Activated CD4-positive, alpha-beta T cell treated with anti-CD3 and anti-CD28 coated beads, Interleukin-2, amount 10 ng/mL, durations not matched to agents 7 days and 5 days (primary cell): ENCODE results near the gene GRB2. TPM values are rescaled to one million over a fixed set of nuclear protein-coding genes. Genes with fewer than 3 reads are reported as not detected.
"Not testable (repeated sequence)": the region's sequence is repeated elsewhere in the genome, so short reads cannot be mapped to it uniquely, and the experiment has no call there.

Experiments
- CTCF ChIA-PET: fragments of 350-600 bp; sonication (Branson Sonifier 250); formaldehyde crosslinking; loops from one replicate; lab custom pipeline; 2021; ENCODE audit warnings: antibody characterized with exemption; lab: Charles Lee
- POLR2A ChIA-PET: fragments of 350-600 bp; sonication (Branson Sonifier 250); formaldehyde crosslinking; loops from one replicate; lab custom pipeline; 2021; ENCODE audit warnings: antibody characterized with exemption; lab: Charles Lee
- DNase-seq: peaks from one replicate; pipeline ENCODE4 v3.0.0-alpha.2; 2020
- H3K27ac Mint-ChIP-seq: one replicate; pipeline ENCODE4 v1.8.0; 2021; ENCODE audit warnings: mild to moderate bottlenecking, moderate library complexity, mixed read lengths
- H3K27me3 Mint-ChIP-seq: one replicate; pipeline ENCODE4 v1.8.0; 2021; ENCODE audit warnings: mixed read lengths
- H3K36me3 Mint-ChIP-seq: one replicate; pipeline ENCODE4 v1.8.0; 2021; ENCODE audit warnings: low read depth, mixed read lengths
- H3K4me1 Mint-ChIP-seq: one replicate; pipeline ENCODE4 v1.8.0; 2021; ENCODE audit warnings: mixed read lengths
- H3K4me3 Mint-ChIP-seq: one replicate; pipeline ENCODE4 v1.8.0; 2021; ENCODE audit warnings: mild to moderate bottlenecking, moderate library complexity, mixed read lengths
- H3K9me3 Mint-ChIP-seq: one replicate; pipeline ENCODE4 v1.8.0; 2021; ENCODE audit warnings: mixed read lengths
- total RNA-seq, 2 experiments: library from RNA; stranded (reverse); gene quantifications; one replicate each; pipeline ENCODE4 v1.2.3, GENCODE V29; 2021

Gene GRB2
- total RNA-seq, 2 experiments from 2014 or later = 136 to 150 TPM

- POLR2A ChIA-PET, H3K4me3 Mint-ChIP-seq, DNase-seq, H3K36me3 Mint-ChIP-seq, H3K9me3 Mint-ChIP-seq, CTCF ChIA-PET, H3K27ac Mint-ChIP-seq: not testable (repeated sequence)
- Mint-ChIP-seq H3K4me1 (peaks cover 14% of the 10 kb centered on the region), H3K27me3 (peaks cover 17% of the 10 kb centered on the region)
Observed at GRCh38 chr17:75434433-75434832, 29.0 kb upstream of the GRB2 start.

DNA sequence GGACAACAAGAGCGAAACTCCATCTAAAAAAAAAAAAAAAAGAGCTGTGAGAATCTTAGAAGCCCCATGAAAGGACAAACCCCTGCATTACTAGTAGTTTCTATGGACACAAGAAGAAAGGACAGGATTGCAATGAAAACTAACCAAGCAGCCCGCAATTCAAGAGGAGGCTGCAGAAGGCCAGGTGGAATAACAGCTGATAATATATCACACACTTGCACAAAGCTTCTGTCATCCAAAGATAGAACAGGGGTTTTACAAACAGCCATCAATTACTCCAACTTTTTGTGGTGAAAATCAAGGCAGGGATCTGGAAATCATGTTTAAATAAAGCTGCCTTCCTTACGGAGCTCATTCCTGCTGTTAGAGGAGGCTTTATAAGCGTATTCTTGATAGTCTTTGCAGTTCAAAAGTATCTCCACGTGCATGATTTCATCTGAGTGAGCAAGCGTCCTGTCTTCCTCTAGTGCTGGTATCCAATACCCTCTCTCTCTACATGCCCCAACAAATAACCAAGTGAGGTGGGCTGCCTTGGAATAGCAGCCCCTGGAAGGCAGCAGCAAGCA, 27.8 kb upstream of the GRB2 start:
- no peaks in the 10 kb centered on the region for H3K36me3 Mint-ChIP-seq
- ChIA-PET POLR2A (interaction anchor here (0.6 kb wide), 1 partner anchor 415 kb away, joined by 3 read pairs; no protein-coding TSS in a partner anchor), CTCF (interaction anchor here (0.6 to 1.2 kb wide), 3 partner anchors 105 to 320 kb away, joined by 3 read pairs; no protein-coding TSS in a partner anchor)
- peaks cover 17% of the 10 kb centered on the region for H3K27me3 Mint-ChIP-seq
- no peak overlapping the region for H3K27ac Mint-ChIP-seq
- no peak for DNase-seq
- peaks cover 14% of the 10 kb centered on the region for H3K4me1 Mint-ChIP-seq
- H3K4me3 Mint-ChIP-seq = no peak overlapping the region
- no peaks in the 10 kb centered on the region for H3K9me3 Mint-ChIP-seq

DNA sequence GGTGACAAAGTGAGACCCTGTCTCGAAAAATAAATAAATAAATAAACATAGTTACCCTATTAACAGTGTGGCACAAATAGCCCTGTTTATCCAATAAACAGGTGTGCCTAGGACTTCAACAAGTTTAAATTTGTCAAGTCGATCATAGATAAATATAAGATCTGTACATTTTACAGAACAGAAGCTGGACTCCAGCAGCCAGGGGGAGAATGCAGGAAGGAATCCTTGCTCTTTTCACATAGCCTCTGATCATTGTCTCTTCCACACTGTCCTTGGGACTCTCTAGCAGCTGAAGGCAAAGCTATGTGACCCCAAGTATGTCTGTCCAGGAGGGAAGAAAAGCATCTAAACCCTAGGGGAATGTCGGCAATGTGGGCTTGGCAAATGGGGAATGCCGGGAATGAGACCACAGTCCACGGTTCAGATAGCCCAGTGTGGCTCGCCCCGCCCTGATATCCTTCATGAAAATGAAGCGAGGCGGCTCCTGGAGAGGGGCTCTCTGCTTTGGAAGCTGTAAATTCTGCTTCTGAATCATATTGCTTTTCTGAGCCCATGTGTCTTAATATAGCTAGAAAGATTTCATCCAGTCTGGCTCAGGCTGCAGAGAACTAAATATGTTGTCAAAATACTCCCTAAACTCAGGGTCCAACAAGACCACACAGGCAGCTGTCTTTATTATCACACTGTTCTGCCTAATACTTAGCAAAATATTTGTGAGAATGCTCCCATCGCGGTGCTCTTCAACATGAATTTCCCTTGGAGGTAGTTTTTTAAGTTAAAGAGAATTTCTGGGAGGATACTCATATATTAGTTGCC, 24.9 kb upstream of the GRB2 start:
- CTCF ChIA-PET = interaction anchor here (0.6 to 0.9 kb wide), 3 partner anchors 14 to 541 kb away, joined by 3 to 5 read pairs (median 3); partner anchors contain the start of gene TSEN54
- H3K27ac Mint-ChIP-seq = no peak overlapping the region

GRCh38 chr17:75428543-75429469, 23.3 kb upstream of the GRB2 start:
- no peak overlapping the region for H3K27ac Mint-ChIP-seq
- H3K9me3 Mint-ChIP-seq = no peaks in the 10 kb centered on the region
- no peak overlapping the region for H3K4me3 Mint-ChIP-seq
- peaks cover 15% of the 10 kb centered on the region for H3K27me3 Mint-ChIP-seq
- peaks cover 9% of the 10 kb centered on the region for H3K4me1 Mint-ChIP-seq
- ChIA-PET POLR2A (no interaction called here), CTCF (interaction anchor here (0.5 to 2.0 kb wide), 5 partner anchors 10 to 799 kb away, joined by 3 to 6 read pairs (median 3); partner anchors contain the start of genes LLGL2 and TSEN54)
- DNase-seq = no peak
- H3K36me3 Mint-ChIP-seq = no peaks in the 10 kb centered on the region

More for the DNA sequence above, 24.9 kb upstream of the GRB2 start:
- H3K27me3 Mint-ChIP-seq = peaks cover 17% of the 10 kb centered on the region
- POLR2A ChIA-PET = no interaction called here
- no peaks in the 10 kb centered on the region for H3K9me3 Mint-ChIP-seq
- H3K36me3 Mint-ChIP-seq = no peaks in the 10 kb centered on the region
- no peak for DNase-seq
- no peak overlapping the region for H3K4me3 Mint-ChIP-seq
- peaks cover 13% of the 10 kb centered on the region for H3K4me1 Mint-ChIP-seq

DNA sequence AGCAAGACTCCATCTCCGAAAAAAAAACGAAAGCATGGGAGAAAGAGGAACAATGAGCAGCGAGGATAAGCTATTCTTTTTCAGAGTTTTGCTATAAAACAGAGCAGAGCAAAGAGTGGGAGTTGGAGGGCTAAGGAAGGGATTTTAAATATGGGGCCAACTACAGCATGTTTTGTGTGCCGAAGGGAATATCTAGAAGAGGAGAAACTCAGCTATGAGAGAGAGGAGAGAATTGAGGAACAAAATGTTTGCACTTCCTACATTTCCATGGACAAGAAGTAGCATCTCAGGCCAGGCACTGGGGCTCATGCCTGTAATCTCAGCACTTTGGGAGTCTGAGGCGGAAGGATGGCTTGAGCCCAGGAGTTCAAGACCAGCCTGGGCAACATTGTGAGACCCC, 13.1 kb upstream of the GRB2 start:
- H3K4me3 Mint-ChIP-seq = no peak overlapping the region
- no peak for DNase-seq
- no peaks in the 10 kb centered on the region for H3K36me3 Mint-ChIP-seq
- ChIA-PET POLR2A (no interaction called here), CTCF (interaction anchor here (0.6 to 1.3 kb wide), 7 partner anchors 9 to 105 kb away, joined by 3 to 4 read pairs (median 3); partner anchors contain the start of gene GRB2)
- peaks cover 9% of the 10 kb centered on the region for H3K27me3 Mint-ChIP-seq
- no peak overlapping the region for H3K27ac Mint-ChIP-seq
- peaks cover 6% of the 10 kb centered on the region for H3K4me1 Mint-ChIP-seq
- no peaks in the 10 kb centered on the region for H3K9me3 Mint-ChIP-seq

GRCh38 chr17:75417054-75417580, 11.6 kb upstream of the GRB2 start:
- no peaks in the 10 kb centered on the region for H3K9me3 Mint-ChIP-seq
- peaks cover 18% of the 10 kb centered on the region for H3K4me1 Mint-ChIP-seq
- no peak overlapping the region for H3K27ac Mint-ChIP-seq
- POLR2A ChIA-PET = no interaction called here
- H3K27me3 Mint-ChIP-seq = peaks cover 9% of the 10 kb centered on the region
- H3K4me3 Mint-ChIP-seq = no peak overlapping the region
- CTCF ChIA-PET = interaction anchor here (0.6 to 1.3 kb wide), 6 partner anchors 10 to 265 kb away, joined by 3 to 5 read pairs (median 3); partner anchors contain the start of gene GRB2
- DNase-seq = no peak
- H3K36me3 Mint-ChIP-seq = no peaks in the 10 kb centered on the region

DNA sequence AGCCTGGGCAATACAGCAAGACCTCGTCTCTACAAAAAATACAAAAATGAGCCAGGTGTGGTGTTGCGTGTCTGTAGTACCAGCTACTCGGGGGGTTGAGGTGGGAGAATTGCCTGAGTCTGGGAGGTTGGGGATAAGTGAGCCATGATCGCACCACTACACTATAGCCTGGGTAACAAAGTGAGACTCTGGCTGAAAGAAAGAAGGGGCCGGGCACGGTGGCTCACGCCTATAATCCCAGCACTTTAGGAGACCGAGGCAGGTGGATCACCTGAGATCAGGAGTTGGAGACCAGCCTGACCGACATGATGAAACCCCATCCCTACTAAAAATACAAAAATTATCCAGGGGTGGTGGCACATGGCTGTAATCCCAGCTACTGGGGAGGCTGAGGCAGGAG, 10.5 kb upstream of the GRB2 start:
- CTCF ChIA-PET = interaction anchor here (0.7 to 0.9 kb wide), 2 partner anchors 145 to 454 kb away, joined by 3 read pairs; partner anchors contain the start of gene MIF4GD
- Mint-ChIP-seq H3K9me3 (no peaks in the 10 kb centered on the region), H3K4me1 (peaks cover 28% of the 10 kb centered on the region), H3K4me3 (no peak overlapping the region), H3K27me3 (peaks cover 9% of the 10 kb centered on the region), H3K36me3 (no peaks in the 10 kb centered on the region), H3K27ac (no peak overlapping the region)
- POLR2A ChIA-PET = no interaction called here
- DNase-seq = no peak

DNA sequence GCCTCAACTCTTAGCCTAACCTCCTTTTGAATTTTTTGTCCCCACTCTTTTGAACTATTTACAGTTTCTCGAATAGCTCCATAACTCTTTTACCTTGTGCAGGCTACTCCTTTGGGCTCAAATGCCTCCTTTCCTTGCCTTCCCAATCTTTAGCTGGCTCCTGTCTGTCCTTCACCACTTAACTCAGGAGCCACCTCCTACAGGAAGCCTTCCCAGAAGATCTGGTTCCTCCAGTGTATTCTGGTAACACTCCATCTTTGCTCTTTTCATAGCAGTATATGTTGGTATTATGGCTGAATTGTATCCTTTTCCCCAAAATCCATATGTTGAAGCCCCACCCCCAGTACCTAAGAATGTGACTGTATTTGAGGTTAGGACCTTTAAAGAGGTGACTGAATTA, 9.0 kb upstream of the GRB2 start:
- POLR2A ChIA-PET = interaction anchor here (0.6 kb wide), 1 partner anchor 58 kb away, joined by 3 read pairs; no protein-coding TSS in a partner anchor
- DNase-seq = no peak
- Mint-ChIP-seq H3K27me3 (peaks cover 9% of the 10 kb centered on the region), H3K36me3 (no peaks in the 10 kb centered on the region), H3K27ac (no peak overlapping the region), H3K4me1 (peaks cover 34% of the 10 kb centered on the region), H3K4me3 (no peak overlapping the region), H3K9me3 (no peaks in the 10 kb centered on the region)
- CTCF ChIA-PET = interaction anchor here (0.7 kb wide), 1 partner anchor 79 kb away, joined by 4 read pairs; no protein-coding TSS in a partner anchor

DNA sequence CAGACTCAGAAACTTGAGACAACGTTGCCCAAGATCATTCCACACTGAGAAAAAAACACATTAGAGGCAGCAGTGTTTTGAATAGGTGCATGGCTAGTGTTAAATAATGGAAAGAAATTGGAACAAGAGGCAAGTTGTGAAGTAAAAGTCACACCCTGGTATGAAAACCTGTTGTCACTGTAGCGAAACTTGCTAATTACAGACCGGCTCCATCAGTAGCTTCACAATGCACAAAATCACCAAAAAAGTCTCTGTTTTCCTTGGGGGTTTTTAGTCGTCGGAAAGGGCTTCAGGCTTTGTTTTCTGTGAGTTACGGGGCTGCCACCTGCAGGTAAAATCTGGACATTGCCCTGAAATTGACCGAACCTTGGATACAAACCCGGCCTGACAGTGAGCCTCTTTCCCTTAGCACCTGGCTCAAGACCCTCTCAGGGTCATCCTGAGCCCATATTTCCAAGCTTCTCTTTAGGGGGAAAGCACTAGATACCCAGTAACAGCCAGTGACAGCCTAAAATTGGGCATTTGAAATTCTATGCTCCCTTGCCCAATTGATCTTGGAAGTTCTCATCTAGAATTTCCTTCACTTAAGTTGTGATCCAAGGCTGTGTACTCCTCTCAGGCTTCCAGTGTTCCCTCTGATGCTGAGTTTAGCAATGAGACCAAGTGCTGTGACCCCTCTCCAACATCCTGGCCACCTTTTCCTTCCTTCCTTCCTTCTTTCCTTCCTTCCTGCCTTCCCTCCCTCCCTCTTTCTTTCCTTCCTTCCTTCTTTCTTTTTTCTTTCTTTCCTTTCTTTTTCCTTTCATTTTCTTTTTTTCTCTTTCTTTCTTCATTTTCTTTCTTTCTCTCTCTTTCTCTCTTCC, 7.2 kb upstream of the GRB2 start:
- peaks cover 30% of the 10 kb centered on the region for H3K4me1 Mint-ChIP-seq
- H3K36me3 Mint-ChIP-seq = no peaks in the 10 kb centered on the region
- peaks cover 7% of the 10 kb centered on the region for H3K27me3 Mint-ChIP-seq
- H3K9me3 Mint-ChIP-seq = no peaks in the 10 kb centered on the region
- peak overlapping the region; percentile 61 for H3K27ac Mint-ChIP-seq
- POLR2A ChIA-PET = interaction anchor here (1.0 to 1.1 kb wide), 3 partner anchors 123 to 163 kb away, joined by 3 read pairs; partner anchors contain the start of genes MIF4GD and SLC25A19
- H3K4me3 Mint-ChIP-seq = peak overlapping the region; percentile 5
- CTCF ChIA-PET = interaction anchor here (0.7 to 2.5 kb wide), 27 partner anchors 9 to 451 kb away, joined by 3 to 17 read pairs (median 4); partner anchors contain the start of genes HID1, MIF4GD and SLC25A19
- DNase-seq = peak; percentile 83

GRCh38 chr17:75411328-75412067, 6.0 kb upstream of the GRB2 start:
- Mint-ChIP-seq H3K27ac (peak overlapping the region; percentile 47), H3K9me3 (no peaks in the 10 kb centered on the region), H3K36me3 (no peaks in the 10 kb centered on the region), H3K4me3 (no peak overlapping the region), H3K27me3 (peaks cover 7% of the 10 kb centered on the region), H3K4me1 (peaks cover 35% of the 10 kb centered on the region)
- peak; percentile 18 for DNase-seq
- ChIA-PET CTCF (interaction anchor here (0.6 to 2.5 kb wide), 12 partner anchors 25 to 449 kb away, joined by 3 to 17 read pairs (median 4); partner anchors contain the start of genes MIF4GD and SLC25A19), POLR2A (no interaction called here)
